Fibroblast of lung (primary cell): ENCODE results near the gene ZNF280B.

ENCODE experiments used
- EZH2 ChIP-seq: IDR thresholded peaks from 2 replicates; pipeline ENCODE4 v1.5.1; 2012; ENCODE audit warnings: low read length, control low read depth, mild to moderate bottlenecking; ENCODE audit errors: missing control alignments
- TF ChIP-seq, protein P1 (sequence below), 2 donors: IDR thresholded peaks in 1 of 2; conservative IDR thresholded peaks in 1 of 2; 1 replicate in 1 of 2; 2 replicates in 1 of 2; pipeline ENCODE4 v1.5.1; 2011 to 2012; ENCODE audit warnings: low read length in 2 of 2, control low read depth in 1 of 2, inconsistent platforms in 1 of 2, low read depth in 1 of 2, mild to moderate bottlenecking in 1 of 2

DNA sequence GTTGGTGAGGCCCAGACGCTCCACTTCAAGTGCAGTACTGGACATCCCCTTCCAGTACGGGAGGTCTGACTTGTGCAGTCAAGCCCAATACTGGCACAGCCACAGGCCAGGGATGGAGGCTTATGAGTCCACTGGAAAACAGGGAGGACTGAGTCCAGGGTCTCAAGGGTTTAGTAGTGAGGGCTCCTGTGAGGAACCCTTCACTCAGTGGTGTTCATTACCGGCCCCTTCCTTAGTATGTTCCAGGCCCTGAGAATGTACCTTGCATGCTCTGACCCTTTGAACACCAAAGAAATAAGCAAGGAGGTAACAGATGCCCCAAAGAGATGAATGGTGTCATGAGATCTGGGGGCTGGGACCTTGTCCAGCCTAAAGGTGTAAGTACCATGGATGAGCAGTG is 38.7 kb upstream of the ZNF280B start:
- TF ChIP-seq, protein P1, sequence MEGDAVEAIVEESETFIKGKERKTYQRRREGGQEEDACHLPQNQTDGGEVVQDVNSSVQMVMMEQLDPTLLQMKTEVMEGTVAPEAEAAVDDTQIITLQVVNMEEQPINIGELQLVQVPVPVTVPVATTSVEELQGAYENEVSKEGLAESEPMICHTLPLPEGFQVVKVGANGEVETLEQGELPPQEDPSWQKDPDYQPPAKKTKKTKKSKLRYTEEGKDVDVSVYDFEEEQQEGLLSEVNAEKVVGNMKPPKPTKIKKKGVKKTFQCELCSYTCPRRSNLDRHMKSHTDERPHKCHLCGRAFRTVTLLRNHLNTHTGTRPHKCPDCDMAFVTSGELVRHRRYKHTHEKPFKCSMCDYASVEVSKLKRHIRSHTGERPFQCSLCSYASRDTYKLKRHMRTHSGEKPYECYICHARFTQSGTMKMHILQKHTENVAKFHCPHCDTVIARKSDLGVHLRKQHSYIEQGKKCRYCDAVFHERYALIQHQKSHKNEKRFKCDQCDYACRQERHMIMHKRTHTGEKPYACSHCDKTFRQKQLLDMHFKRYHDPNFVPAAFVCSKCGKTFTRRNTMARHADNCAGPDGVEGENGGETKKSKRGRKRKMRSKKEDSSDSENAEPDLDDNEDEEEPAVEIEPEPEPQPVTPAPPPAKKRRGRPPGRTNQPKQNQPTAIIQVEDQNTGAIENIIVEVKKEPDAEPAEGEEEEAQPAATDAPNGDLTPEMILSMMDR (conservative IDR thresholded peaks at IDR 0.05 in 1 of 2, IDR thresholded peaks at IDR 0.05 in 1 of 2; ENCODE audit: low read depth in 1 of 2, low read length in 2 of 2): no peak
- no peak for TF ChIP-seq EZH2
